GM18519 (cell line): ENCODE measurements around the gene AGT.
"Not testable (repeated sequence)": the region's sequence is repeated elsewhere in the genome, so short reads cannot be mapped to it uniquely, and the experiment has no call there.

Experiments
- ATAC-seq: cut with Tn5 transposase; IDR thresholded peaks from one replicate; pipeline ENCODE4 v1.9.1; 2021; ENCODE audit warnings: mild to moderate bottlenecking, moderate library complexity; ENCODE audit not compliant: unreplicated experiment, low FRiP score

Gene AGT

GRCh38 chr1:230694991-230695390 lies 18.9 kb downstream of the AGT start:
- ATAC-seq, result no peak

- ATAC-seq, result no peak
These were observed 19.5 kb downstream of the AGT start for GRCh38 chr1:230694464-230694863.

- ATAC-seq, result no peak
These were observed 20.1 kb downstream of the AGT start for GRCh38 chr1:230693777-230694176.

GRCh38 chr1:230693221-230693620 lies 20.7 kb downstream of the AGT start:
- no peak for ATAC-seq

GRCh38 chr1:230691615-230692014 lies 22.3 kb downstream of the AGT start:
- no peak for ATAC-seq

- no peak for ATAC-seq
These were observed 23.8 kb downstream of the AGT start for GRCh38 chr1:230690101-230690500.

- ATAC-seq, result no peak
These were observed 27.2 kb downstream of the AGT start for GRCh38 chr1:230686747-230687146.

GRCh38 chr1:230684998-230685397 lies 28.9 kb downstream of the AGT start:
- no peak for ATAC-seq

- no peak for ATAC-seq
These were observed 29.8 kb downstream of the AGT start for GRCh38 chr1:230684146-230684545.

GRCh38 chr1:230682882-230683610 lies 30.9 kb downstream of the AGT start:
- ATAC-seq, result no peak

- ATAC-seq, result no peak
These were observed 31.6 kb downstream of the AGT start for GRCh38 chr1:230682274-230682673.

- ATAC-seq, result no peak
These were observed 32.3 kb downstream of the AGT start for GRCh38 chr1:230681599-230681998.

- ATAC-seq, result no peak
These were observed 33.5 kb downstream of the AGT start for GRCh38 chr1:230680300-230681025.

- ATAC-seq, result no peak
These were observed 34.1 kb downstream of the AGT start for GRCh38 chr1:230679825-230680224.

- no peak for ATAC-seq
These were observed 34.7 kb downstream of the AGT start for GRCh38 chr1:230679192-230679591.

GRCh38 chr1:230677200-230677599 lies 36.7 kb downstream of the AGT start:
- ATAC-seq, result no peak

- no peak for ATAC-seq
These were observed 39.3 kb downstream of the AGT start for GRCh38 chr1:230674581-230674980.

GRCh38 chr1:230669543-230669942 lies 44.4 kb downstream of the AGT start:
- no peak for ATAC-seq

- ATAC-seq, result no peak
These were observed 45.7 kb downstream of the AGT start for GRCh38 chr1:230668227-230668626.

GRCh38 chr1:230661976-230662375 lies 51.9 kb downstream of the AGT start:
- no peak for ATAC-seq

- ATAC-seq, result no peak
These were observed 55.2 kb downstream of the AGT start for GRCh38 chr1:230658691-230659090.

- ATAC-seq, result not testable (repeated sequence)
These were observed 55.8 kb downstream of the AGT start for GRCh38 chr1:230658103-230658502.
